Retinal pigment epithelial cell (primary cell): ENCODE measurements around the gene PDZD8.

ENCODE experiments used
- DNase-seq: peaks from one replicate; pipeline ENCODE4 v3.0.0-alpha.2; 2010; ENCODE audit warnings: low read depth
- H3K4me3 ChIP-seq: 2 replicates; pipeline ENCODE4 v1.5.1; 2011; ENCODE audit warnings: mild to moderate bottlenecking, low read length, control low read depth, moderate library complexity
- TF ChIP-seq, protein P1 (sequence below): conservative IDR thresholded peaks from 2 replicates; pipeline ENCODE4 v1.5.1; 2011; ENCODE audit warnings: low read depth, low read length, control low read depth, inconsistent platforms

Gene PDZD8

DNA sequence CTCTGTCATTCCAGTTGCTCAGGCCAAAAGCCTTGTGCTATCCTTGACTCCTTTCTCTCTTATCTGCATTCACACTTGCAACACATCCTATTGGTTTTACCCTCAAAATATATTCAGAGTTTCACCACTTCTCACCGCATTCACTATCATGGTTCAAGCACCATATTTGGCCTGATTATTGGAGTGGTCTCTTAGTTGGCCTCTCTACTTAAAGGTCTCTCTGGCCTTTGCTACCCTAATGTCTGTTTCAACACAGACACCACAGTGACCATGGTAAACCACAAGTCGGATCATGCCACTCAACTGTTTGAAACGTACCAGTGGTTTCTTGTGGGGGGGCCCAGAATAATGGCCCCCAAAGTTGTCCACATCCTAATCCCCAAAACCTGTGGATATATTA, 15.2 kb upstream of the PDZD8 start:
- DNase-seq, result no peak
- H3K4me3 ChIP-seq, result no peak overlapping the region
- TF ChIP-seq, protein P1, sequence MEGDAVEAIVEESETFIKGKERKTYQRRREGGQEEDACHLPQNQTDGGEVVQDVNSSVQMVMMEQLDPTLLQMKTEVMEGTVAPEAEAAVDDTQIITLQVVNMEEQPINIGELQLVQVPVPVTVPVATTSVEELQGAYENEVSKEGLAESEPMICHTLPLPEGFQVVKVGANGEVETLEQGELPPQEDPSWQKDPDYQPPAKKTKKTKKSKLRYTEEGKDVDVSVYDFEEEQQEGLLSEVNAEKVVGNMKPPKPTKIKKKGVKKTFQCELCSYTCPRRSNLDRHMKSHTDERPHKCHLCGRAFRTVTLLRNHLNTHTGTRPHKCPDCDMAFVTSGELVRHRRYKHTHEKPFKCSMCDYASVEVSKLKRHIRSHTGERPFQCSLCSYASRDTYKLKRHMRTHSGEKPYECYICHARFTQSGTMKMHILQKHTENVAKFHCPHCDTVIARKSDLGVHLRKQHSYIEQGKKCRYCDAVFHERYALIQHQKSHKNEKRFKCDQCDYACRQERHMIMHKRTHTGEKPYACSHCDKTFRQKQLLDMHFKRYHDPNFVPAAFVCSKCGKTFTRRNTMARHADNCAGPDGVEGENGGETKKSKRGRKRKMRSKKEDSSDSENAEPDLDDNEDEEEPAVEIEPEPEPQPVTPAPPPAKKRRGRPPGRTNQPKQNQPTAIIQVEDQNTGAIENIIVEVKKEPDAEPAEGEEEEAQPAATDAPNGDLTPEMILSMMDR, result no peak

DNA sequence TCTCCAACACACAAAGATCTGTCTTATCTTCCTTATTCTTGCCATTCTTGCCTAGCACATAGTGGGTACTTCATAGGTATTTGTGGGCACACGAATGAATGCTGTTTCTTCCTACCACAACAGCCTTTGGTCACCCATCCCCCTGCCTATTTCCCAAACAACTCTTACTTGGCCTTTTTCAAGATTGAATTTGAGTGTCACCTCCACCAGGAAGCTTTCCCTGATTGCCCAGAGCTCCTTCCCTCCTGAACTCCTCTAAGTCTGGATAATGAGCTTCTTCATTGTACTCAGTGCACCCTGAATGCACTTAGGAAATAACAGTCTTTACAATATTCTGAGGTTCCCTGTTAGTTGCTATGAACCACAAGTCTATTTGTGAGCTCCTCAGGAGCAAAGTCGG, 11.6 kb upstream of the PDZD8 start:
- H3K4me3 ChIP-seq, result no peak overlapping the region
- no peak for DNase-seq
- TF ChIP-seq, protein P1, result no peak

DNA sequence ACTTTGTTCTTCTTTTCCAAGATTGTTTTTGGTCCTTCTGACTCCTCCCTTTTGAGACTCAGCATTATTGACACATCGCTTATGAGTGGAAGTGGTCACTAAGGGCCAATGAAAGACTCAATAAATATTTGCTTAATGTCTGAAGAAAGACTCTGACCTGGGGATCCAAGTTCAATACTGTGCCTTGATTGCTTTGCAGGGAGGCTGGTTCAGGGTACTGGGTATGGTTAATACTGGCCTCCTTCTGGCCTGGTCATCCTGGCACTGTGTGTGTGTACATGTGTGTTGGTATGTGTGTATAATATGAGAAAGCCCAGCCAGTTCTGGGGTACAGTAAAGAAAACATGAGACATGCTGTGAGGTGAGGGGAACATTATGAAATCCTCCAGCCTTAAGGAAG, 7.6 kb upstream of the PDZD8 start:
- no peak overlapping the region for H3K4me3 ChIP-seq
- TF ChIP-seq, protein P1, result no peak
- no peak for DNase-seq

DNA sequence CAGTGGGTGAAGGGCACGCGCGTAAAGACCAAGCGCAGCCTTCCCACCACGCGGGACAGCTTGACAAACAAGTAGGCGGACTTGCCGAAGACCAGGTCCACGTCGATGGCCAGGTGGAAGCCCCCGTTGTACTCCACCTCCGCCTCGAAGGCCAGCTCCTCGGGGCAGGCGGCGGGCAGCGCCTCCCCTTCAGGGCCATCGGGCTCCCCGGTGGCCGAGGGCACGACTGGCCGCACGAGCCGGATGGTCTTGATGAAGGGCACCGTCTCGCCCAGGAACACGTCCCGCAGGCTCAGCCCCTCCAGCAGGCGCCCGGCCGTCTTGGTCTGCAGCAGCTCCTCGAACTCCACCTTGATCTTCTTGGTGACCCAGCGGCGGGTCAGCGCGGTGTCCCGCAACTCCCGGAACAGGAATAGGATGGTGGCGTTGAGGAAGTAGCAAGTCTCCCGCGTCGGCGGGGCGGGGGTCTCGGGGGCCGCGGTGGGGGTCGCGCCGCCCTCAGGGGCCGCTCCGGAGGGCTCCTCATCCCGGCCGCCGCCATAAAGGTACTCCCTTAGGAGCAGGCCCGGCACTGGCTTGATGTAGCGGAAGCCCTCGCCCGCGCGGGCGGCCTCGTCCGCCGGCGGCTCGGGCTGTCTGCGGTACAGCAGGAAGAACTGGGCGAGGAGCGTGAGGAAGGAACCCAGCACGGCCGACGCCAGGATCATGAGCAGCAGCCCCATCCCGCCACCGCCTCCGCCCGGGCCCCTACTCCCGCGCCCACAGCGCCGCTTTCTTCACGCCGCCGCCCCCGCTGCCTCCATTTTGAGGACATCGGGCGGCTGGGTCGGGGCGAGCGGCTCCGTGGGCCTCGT, 507 bp downstream of the PDZD8 start:
- H3K4me3 ChIP-seq, result peak overlapping the region; percentile 90
- TF ChIP-seq, protein P1, result no peak
- no peak for DNase-seq

DNA sequence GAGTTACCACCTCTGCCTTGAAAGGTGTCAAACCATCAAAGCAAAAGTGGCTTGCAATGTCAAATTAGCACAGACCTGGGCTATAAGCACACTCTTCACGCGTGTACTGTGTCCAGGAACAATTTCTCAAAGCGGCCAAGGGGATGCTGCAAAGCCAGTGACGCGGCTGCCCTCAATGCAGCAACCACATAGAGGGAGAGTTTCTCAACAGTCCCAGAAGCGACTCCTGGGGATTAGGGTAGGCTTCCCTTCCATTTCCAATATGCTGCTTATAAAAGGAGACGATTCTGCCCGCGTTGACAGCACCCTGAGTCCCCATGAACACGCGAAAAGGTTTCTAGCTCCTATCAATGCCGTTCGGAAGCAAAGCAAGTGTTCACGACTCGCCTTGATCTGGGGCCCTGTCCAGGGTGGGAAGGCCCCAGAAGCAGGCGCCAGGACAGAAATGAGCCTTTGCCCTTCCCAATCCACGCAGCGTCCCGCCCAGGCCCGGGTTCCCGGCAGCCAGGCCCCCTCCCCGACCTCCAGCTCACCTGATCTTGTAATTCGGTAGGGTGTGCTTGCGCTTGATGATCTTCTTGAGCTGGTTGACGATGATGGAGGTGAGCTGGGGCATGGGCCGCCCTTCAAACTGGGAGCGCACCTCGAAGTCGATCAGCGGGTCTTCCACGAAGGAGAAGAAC, 1.3 kb downstream of the PDZD8 start:
- DNase-seq, result no peak
- H3K4me3 ChIP-seq, result peak overlapping the region; percentile 90
- TF ChIP-seq, protein P1, result no peak

DNA sequence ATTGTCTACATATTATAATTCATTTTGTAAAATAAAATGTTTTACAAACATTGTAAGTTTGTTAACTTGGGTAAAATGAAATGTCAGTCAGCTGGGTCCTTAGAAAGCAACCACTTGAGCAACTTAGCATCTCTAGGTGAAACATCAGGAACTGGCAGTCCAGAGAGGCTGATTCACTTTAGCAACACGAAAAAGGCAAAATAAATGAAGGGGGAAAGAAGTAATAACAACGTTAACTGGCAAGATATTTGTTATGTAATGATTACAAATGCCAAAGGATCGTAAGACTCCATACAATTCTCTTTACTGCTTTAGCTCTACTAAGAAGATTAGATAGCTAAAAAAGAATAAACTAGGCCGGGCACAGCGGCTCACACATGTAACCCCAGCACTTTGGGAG, 5.0 kb downstream of the PDZD8 start:
- TF ChIP-seq, protein P1, result no peak
- DNase-seq, result no peak
- no peak overlapping the region for H3K4me3 ChIP-seq

DNA sequence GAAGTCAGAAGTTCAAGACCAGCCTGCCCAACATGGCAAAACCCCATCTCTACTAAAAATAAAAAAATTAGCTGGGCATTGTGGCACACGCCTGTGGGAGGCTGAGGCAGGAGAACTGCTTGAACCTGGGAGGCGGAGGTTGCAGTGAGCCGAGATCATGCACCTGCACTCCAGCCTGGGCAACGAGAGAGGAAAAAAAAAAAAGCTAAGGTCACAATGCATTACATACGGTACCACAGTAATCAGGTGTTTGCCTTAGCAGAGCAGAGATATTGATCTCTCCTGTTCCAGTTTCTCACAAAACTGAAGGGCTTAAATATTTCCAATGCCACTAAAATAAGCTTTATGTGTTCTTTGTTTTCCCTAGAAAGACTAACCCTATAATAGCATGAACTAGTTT, 7.5 kb downstream of the PDZD8 start:
- TF ChIP-seq, protein P1, result no peak
- DNase-seq, result no peak
- no peak overlapping the region for H3K4me3 ChIP-seq
